Psoas muscle (tissue), 8 donors: Measurements from ENCODE around the gene AVEN. TPM values are rescaled to one million over a fixed set of nuclear protein-coding genes. Genes with fewer than 3 reads are reported as not detected.
"Not testable (repeated sequence)": the region's sequence is repeated elsewhere in the genome, so short reads cannot be mapped to it uniquely, and the experiment has no call there.

ENCODE experiments used
- ATAC-seq, 4 donors: fragments of 200-7000 bp; cut with Tn5 transposase; one replicate each; pipeline ENCODE4 v1.9.1; 2020; ENCODE audit warnings: moderate library complexity in 3 of 4, mild to moderate bottlenecking in 2 of 4
- DNase-seq, 2 donors: peaks; one replicate each; pipeline ENCODE4 v3.0.0-alpha.2; 2020
- H3K27ac ChIP-seq: fragments of 200-600 bp; one replicate; pipeline ENCODE4 v1.8.0; 2022
- H3K27me3 ChIP-seq, 3 donors: fragments of 200-600 bp in 1 of 3; one replicate each; pipeline versions ENCODE4 v1.6.1 to v1.8.0; 2013 to 2022; ENCODE audit warnings: low read length in 2 of 3, mild to moderate bottlenecking in 2 of 3, moderate library complexity in 1 of 3; ENCODE audit not compliant: insufficient read depth in 3 of 3
- H3K36me3 ChIP-seq, 2 donors: fragments of 200-600 bp in 1 of 2; one replicate each; pipeline versions ENCODE4 v1.6.1 to v1.8.0; 2013 to 2022; ENCODE audit warnings: low read depth in 1 of 2, mild to moderate bottlenecking in 1 of 2, moderate library complexity in 1 of 2; ENCODE audit not compliant: insufficient read depth in 1 of 2
- H3K4me1 ChIP-seq: fragments of 200-600 bp; one replicate; pipeline ENCODE4 v1.8.0; 2022
- H3K4me3 ChIP-seq: fragments of 200-600 bp; one replicate; pipeline ENCODE4 v1.8.0; 2022; ENCODE audit warnings: mild to moderate bottlenecking
- H3K9me3 ChIP-seq: fragments of 200-600 bp; one replicate; pipeline ENCODE4 v1.8.0; 2022
- CTCF ChIP-seq: fragments of 200-600 bp; IDR thresholded peaks from one replicate; pipeline ENCODE4 v1.8.0; 2022; ENCODE audit warnings: antibody characterized with exemption
- WGBS, 3 donors: extraction: QIAGEN DNeasy Blood & Tissue Kit; methylation state at CpG; one replicate each; pipeline versions ENCODE4 v1.1.6 to v1.1.7; 2013; 5-methylcytosine and 5-hydroxymethylcytosine counted together
- intact Hi-C, 2 donors: fragments of 100-400 bp; cut with DNase I; formaldehyde crosslinking; loops; one replicate each; pipeline versions ENCODE4 v1.11.0 to v1.14.2; 2022
- polyA plus RNA-seq, 3 donors: library from polyadenylated mRNA; stranded (reverse); fragments of 200-250 nt; gene quantifications; one replicate each; pipeline ENCODE4 v1.2.3, GENCODE V29; 2013
- total RNA-seq, 4 donors: library from RNA; stranded (reverse); fragmentation: NEBNext Ultra II Directional in 2 of 4; extraction: Animal tissue kit (Norgen Biotek cat#: 25700) in 2 of 4; gene quantifications; one replicate each; pipeline versions ENCODE4 v1.2.1 to v1.2.4, GENCODE V29; 2021 to 2023
- donor health status: healthy with polysubstance abuse.
- donor health status: DM: no; HTN: no; CAD: no; lungs with moderate emphysema.
- donor health status: Bipolar disorder and iron deficiency.
- donor health status: healthy.
- donor health status: DM: yes; HTN: yes; CAD: no.
- donor health status: DM: no; HTN: no; CAD: no.
- donor health status: DM: no; HTN: no; CAD: no.
- donor health status: DM: yes; HTN: yes; CAD: no.

AVEN gene
- total and polyA plus RNA-seq, 7 donors: 17.2 to 30.3 (median 22.3) TPM

- 92 to 96% (median 96%) methylated on average over 8 of the region's 8 CpGs for WGBS, 3 donors
- Histone ChIP-seq H3K27me3 (no peaks in the 10 kb centered on the region), H3K36me3 (peaks cover 0 to 58% of the 10 kb centered on the region in 2 donors), H3K9me3 (peaks cover 9% of the 10 kb centered on the region), H3K4me1 (no peaks in the 10 kb centered on the region), H3K4me3 (no peak overlapping the region), H3K27ac (no peak overlapping the region)
- TF ChIP-seq CTCF: no peak
- ATAC-seq (no peak), DNase-seq (no peak)
- intact Hi-C loops: no loop called here
These were observed 213.6 kb downstream of the AVEN start for GRCh38 chr15:33825453-33825852.

- TF ChIP-seq CTCF: no peak
- WGBS, 3 donors: 74 to 78% (median 76%) methylated on average over 3 of the region's 3 CpGs
- ATAC-seq: no peak
- H3K27me3 ChIP-seq: no peaks in the 10 kb centered on the region
- H3K27ac ChIP-seq: no peak overlapping the region
- no peaks in the 10 kb centered on the region for H3K4me1 ChIP-seq
- H3K36me3 ChIP-seq: peaks cover 0 to 49% of the 10 kb centered on the region in 2 donors
- intact Hi-C loops: no loop called here
- no peak overlapping the region for H3K4me3 ChIP-seq
- no peak for DNase-seq
- H3K9me3 ChIP-seq: peaks cover under 1% of the 10 kb centered on the region
These were observed 215.9 kb downstream of the AVEN start for GRCh38 chr15:33823119-33823518.

- TF ChIP-seq CTCF: no peak
These were observed 216.5 kb downstream of the AVEN start for GRCh38 chr15:33822479-33822878.

GRCh38 chr15:33819499-33819898 lies 219.5 kb downstream of the AVEN start:
- WGBS, 3 donors: 96 to 99% (median 97%) methylated on average over 6 of the region's 6 CpGs
- H3K9me3 ChIP-seq, H3K4me1 ChIP-seq, H3K27me3 ChIP-seq, H3K27ac ChIP-seq, H3K4me3 ChIP-seq, DNase-seq, intact Hi-C loops, ATAC-seq: not testable (repeated sequence)
- H3K36me3 ChIP-seq: peaks cover 0 to 45% of the 10 kb centered on the region in 2 donors

More at GRCh38 chr15:33822479-33822878, 216.5 kb downstream of the AVEN start:
- intact Hi-C loops: no loop called here
- WGBS, 3 donors: 52 to 56% (median 55%) methylated on average over 4 of the region's 4 CpGs
- ATAC-seq (no peak), DNase-seq (no peak)
- H3K4me3 ChIP-seq: no peak overlapping the region
- H3K36me3 ChIP-seq: peaks cover 0 to 49% of the 10 kb centered on the region in 2 donors
- no peaks in the 10 kb centered on the region for H3K9me3 ChIP-seq
- H3K4me1 ChIP-seq: no peaks in the 10 kb centered on the region
- H3K27ac ChIP-seq: no peak overlapping the region
- no peaks in the 10 kb centered on the region for H3K27me3 ChIP-seq

Other genes with a start within 250 kb of the AVEN start
- gene CHRM5, start 70.7 kb downstream of the AVEN start, total RNA-seq: not detected
- under 1 TPM in 2 of 3 donors, not detected in 1; under 0.01 to 0.04 TPM for gene CHRM5, start 70.7 kb downstream of the AVEN start, polyA plus RNA-seq
- gene EMC7, start 62.7 kb upstream of the AVEN start, total RNA-seq: 10 to 100 TPM; 50.4 to 82.8 (median 65.1) TPM
- 100 to 1,000 TPM in 2 of 3 donors, 10 to 100 TPM in 1; 99.8 to 128 (median 117) TPM for gene EMC7, start 62.7 kb upstream of the AVEN start, polyA plus RNA-seq
- gene PGBD4, start 62.9 kb upstream of the AVEN start, total RNA-seq: 1 to 10 TPM; 1.4 to 2.1 (median 1.8) TPM
- gene PGBD4, start 62.9 kb upstream of the AVEN start, polyA plus RNA-seq: 1 to 10 TPM in 2 of 3 donors, under 1 TPM in 1; 0.70 to 5.0 (median 1.0) TPM
- 10 to 100 TPM; 12.2 to 19.5 (median 16.4) TPM for gene KATNBL1, start 170.9 kb upstream of the AVEN start, total RNA-seq
- gene KATNBL1, start 170.9 kb upstream of the AVEN start, polyA plus RNA-seq: 10 to 100 TPM; 10.4 to 22.3 (median 17.5) TPM
- 100 to 1,000 TPM in 3 of 4 donors, 10 to 100 TPM in 1; 95.8 to 120 (median 107) TPM for gene EMC4, start 185.8 kb upstream of the AVEN start, total RNA-seq
- 100 to 1,000 TPM; 145 to 206 (median 163) TPM for gene EMC4, start 185.8 kb upstream of the AVEN start, polyA plus RNA-seq